Measurements from ENCODE around the gene ACYP1.

ACYP1 gene

GRCh38 chr14:75040959-75041358, 22.9 kb downstream of the ACYP1 start:
- DNase-seq (ENCODE audit: low read depth) = no peak

- no peak for DNase-seq (ENCODE audit: low read depth)
These were observed 23.3 kb downstream of the ACYP1 start for GRCh38 chr14:75040507-75040906.

GRCh38 chr14:75032939-75033338, 30.9 kb downstream of the ACYP1 start:
- DNase-seq (ENCODE audit: low read depth) = no peak

- no peak for DNase-seq (ENCODE audit: low read depth)
These were observed 33.7 kb downstream of the ACYP1 start for GRCh38 chr14:75030147-75030546.

GRCh38 chr14:75025876-75026275, 37.9 kb downstream of the ACYP1 start:
- no peak for DNase-seq (ENCODE audit: low read depth)

- DNase-seq (ENCODE audit: low read depth) = no peak
These were observed 38.7 kb downstream of the ACYP1 start for GRCh38 chr14:75025082-75025481.

- no peak for DNase-seq (ENCODE audit: low read depth)
These were observed 40.7 kb downstream of the ACYP1 start for GRCh38 chr14:75023108-75023507.

- DNase-seq (ENCODE audit: low read depth) = no peak
These were observed 41.2 kb downstream of the ACYP1 start for GRCh38 chr14:75022655-75023054.

GRCh38 chr14:75018694-75019093, 45.1 kb downstream of the ACYP1 start:
- no peak for DNase-seq (ENCODE audit: low read depth)

- DNase-seq (ENCODE audit: low read depth) = no peak
These were observed 47.0 kb downstream of the ACYP1 start for GRCh38 chr14:75016815-75017214.

- DNase-seq (ENCODE audit: low read depth) = no peak
These were observed 48.3 kb downstream of the ACYP1 start for GRCh38 chr14:75015496-75015895.

- DNase-seq (ENCODE audit: low read depth) = no peak
These were observed 50.5 kb downstream of the ACYP1 start for GRCh38 chr14:75013290-75013689.

- DNase-seq (ENCODE audit: low read depth) = no peak
These were observed 52.3 kb downstream of the ACYP1 start for GRCh38 chr14:75011356-75011994.

- DNase-seq (ENCODE audit: low read depth) = no peak
These were observed 53.2 kb downstream of the ACYP1 start for GRCh38 chr14:75010472-75011093.

- DNase-seq (ENCODE audit: low read depth) = no peak
These were observed 54.6 kb downstream of the ACYP1 start for GRCh38 chr14:75009176-75009575.

- no peak for DNase-seq (ENCODE audit: low read depth)
These were observed 58.5 kb downstream of the ACYP1 start for GRCh38 chr14:75005357-75005756.

GRCh38 chr14:75003250-75004027, 60.4 kb downstream of the ACYP1 start:
- no peak for DNase-seq (ENCODE audit: low read depth)
